Cardiac muscle cell (in vitro differentiated cells and primary cell): ENCODE measurements around the gene WDR76. TPM values are rescaled to one million over a fixed set of nuclear protein-coding genes. Genes with fewer than 3 reads are reported as not detected.
A peak's percentile ranks its signal among the peaks of the same experiment; 100 is the strongest.

Source experiments
- DNase-seq, 2 donors: peaks; one replicate each; pipeline versions ENCODE4 v3.0.0 to v3.0.0-alpha.2; 2010 to 2017; ENCODE audit warnings: low read depth in 1 of 2, low spot score in 1 of 2
- H3K27ac ChIP-seq: fragments of 200-600 bp; sonication (generic); 2 replicates; pipeline ENCODE4 v1.5.1; 2016
- H3K27me3 ChIP-seq: fragments of 200-600 bp; sonication (generic); 2 replicates; pipeline ENCODE4 v1.6.0; 2016; ENCODE audit warnings: control low read depth
- H3K36me3 ChIP-seq: fragments of 200-600 bp; sonication (generic); 2 replicates; pipeline ENCODE4 v1.5.1; 2016; ENCODE audit warnings: control low read depth
- H3K4me1 ChIP-seq: fragments of 200-600 bp; sonication (generic); 2 replicates; pipeline ENCODE4 v1.8.1; 2017; ENCODE audit warnings: low read depth, mild to moderate bottlenecking, mixed run types
- H3K4me3 ChIP-seq: fragments of 200-600 bp; sonication (generic); 2 replicates; pipeline ENCODE4 v1.5.1; 2016; ENCODE audit warnings: mild to moderate bottlenecking
- H3K9me3 ChIP-seq: fragments of 200-600 bp; sonication (generic); 2 replicates; pipeline ENCODE4 v1.5.1; 2017; ENCODE audit warnings: low read depth, mild to moderate bottlenecking, control low read depth
- polyA plus RNA-seq: library from polyadenylated mRNA; unstranded; fragments of >200 nt; fragmentation: Nextera tagmentation; extraction: Ambion mirVana; gene quantifications from 2 replicates; pipeline ENCODE4 v1.2.1, GENCODE V29; 2016
- total RNA-seq: library from RNA; depleted of rRNA; stranded (reverse); fragments of >200 nt; gene quantifications from 2 replicates; pipeline ENCODE4 v1.2.3, GENCODE V29; 2016
- TF ChIP-seq, protein P1 (sequence below): IDR thresholded peaks from 2 replicates; pipeline ENCODE4 v1.5.1; 2012; ENCODE audit warnings: low read depth, mild to moderate bottlenecking, low read length

WDR76 gene
- total and polyA plus RNA-seq, 2 experiments from 2014 or later = 4.0 to 8.2 TPM

DNA sequence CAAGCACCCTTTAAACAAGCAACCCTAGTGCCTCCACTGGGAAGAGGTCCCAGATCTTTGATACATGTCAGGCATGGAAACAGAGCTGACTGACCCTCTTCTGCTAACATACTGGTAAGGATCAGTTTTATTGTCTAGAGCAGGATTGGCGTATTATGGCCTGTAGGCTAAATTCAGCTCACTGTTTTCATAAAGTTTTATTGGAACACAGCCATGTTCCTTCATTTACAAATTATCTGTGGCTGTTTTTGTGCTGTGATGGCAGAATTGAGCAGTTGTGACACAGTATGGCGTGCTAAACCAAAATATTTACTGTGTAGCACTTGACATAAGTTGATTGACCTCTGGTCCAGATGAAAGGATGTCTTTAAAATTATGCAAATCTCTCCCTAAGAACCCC lies 45.0 kb downstream of the WDR76 start:
- Histone ChIP-seq H3K9me3 (no peaks in the 10 kb centered on the region), H3K27me3 (no peaks in the 10 kb centered on the region), H3K4me3 (no peak overlapping the region), H3K4me1 (peaks cover 18% of the 10 kb centered on the region), H3K36me3 (peaks cover 4% of the 10 kb centered on the region), H3K27ac (peak overlapping the region; percentile 58)
- TF ChIP-seq, protein P1, sequence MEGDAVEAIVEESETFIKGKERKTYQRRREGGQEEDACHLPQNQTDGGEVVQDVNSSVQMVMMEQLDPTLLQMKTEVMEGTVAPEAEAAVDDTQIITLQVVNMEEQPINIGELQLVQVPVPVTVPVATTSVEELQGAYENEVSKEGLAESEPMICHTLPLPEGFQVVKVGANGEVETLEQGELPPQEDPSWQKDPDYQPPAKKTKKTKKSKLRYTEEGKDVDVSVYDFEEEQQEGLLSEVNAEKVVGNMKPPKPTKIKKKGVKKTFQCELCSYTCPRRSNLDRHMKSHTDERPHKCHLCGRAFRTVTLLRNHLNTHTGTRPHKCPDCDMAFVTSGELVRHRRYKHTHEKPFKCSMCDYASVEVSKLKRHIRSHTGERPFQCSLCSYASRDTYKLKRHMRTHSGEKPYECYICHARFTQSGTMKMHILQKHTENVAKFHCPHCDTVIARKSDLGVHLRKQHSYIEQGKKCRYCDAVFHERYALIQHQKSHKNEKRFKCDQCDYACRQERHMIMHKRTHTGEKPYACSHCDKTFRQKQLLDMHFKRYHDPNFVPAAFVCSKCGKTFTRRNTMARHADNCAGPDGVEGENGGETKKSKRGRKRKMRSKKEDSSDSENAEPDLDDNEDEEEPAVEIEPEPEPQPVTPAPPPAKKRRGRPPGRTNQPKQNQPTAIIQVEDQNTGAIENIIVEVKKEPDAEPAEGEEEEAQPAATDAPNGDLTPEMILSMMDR = no peak
- no peak for DNase-seq

GRCh38 chr15:43872416-43873020 lies 45.7 kb downstream of the WDR76 start:
- TF ChIP-seq, protein P1 = peak; percentile 70
- no peak overlapping the region for H3K4me3 ChIP-seq
- no peaks in the 10 kb centered on the region for H3K9me3 ChIP-seq
- H3K4me1 ChIP-seq = peaks cover 25% of the 10 kb centered on the region
- peak; percentile 88 to 90 for DNase-seq
- H3K27me3 ChIP-seq = no peaks in the 10 kb centered on the region
- H3K27ac ChIP-seq = no peak overlapping the region
- H3K36me3 ChIP-seq = peaks cover 4% of the 10 kb centered on the region

DNA sequence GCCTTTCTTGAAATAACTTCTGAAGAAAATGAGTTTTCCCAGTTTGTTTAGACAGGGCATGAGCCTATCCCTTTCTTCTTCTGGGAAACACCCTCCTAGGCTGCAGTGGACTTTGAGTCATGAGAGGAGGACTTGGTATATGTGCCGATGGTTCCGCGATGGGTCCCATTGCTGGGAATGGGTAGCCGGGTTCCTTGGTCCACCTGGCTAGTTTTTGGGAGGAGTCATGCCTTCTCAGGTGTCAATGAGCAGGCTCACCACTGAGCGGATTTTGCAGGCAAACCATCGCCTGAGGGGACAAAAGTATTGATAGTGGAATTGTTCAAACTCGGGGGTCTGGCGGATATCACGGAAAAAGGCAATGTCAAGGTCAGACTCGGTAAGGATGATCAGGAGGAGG lies 46.8 kb downstream of the WDR76 start:
- H3K4me3 ChIP-seq = no peak overlapping the region
- H3K9me3 ChIP-seq = no peaks in the 10 kb centered on the region
- H3K4me1 ChIP-seq = peaks cover 36% of the 10 kb centered on the region
- peak overlapping the region; percentile 60 for H3K27ac ChIP-seq
- H3K36me3 ChIP-seq = peaks cover 4% of the 10 kb centered on the region
- TF ChIP-seq, protein P1 = no peak
- no peaks in the 10 kb centered on the region for H3K27me3 ChIP-seq
- no peak for DNase-seq

DNA sequence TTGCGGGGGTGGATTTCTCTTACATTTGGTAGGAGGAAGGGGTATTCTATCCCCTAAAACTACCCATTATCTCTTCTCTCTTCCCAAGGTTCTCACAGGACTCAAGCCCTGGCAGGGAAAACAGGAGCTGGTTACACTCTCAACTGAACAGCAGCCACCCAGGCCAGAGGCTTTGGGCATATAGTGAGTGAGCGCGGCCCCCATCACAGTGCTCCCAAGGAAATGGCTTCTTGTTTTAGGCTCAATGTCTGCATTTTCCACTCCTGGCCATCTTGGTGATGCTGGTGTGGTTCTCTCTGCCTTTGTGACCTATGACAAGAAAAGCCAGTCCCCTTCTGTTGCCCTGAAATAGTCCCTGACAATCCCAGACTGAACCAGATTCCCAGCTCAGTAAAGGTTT lies 50.1 kb downstream of the WDR76 start:
- H3K27ac ChIP-seq = peak overlapping the region; percentile 99
- H3K27me3 ChIP-seq = no peaks in the 10 kb centered on the region
- peaks cover 4% of the 10 kb centered on the region for H3K36me3 ChIP-seq
- H3K9me3 ChIP-seq = no peaks in the 10 kb centered on the region
- TF ChIP-seq, protein P1 = no peak
- peaks cover 64% of the 10 kb centered on the region for H3K4me1 ChIP-seq
- no peak for DNase-seq
- H3K4me3 ChIP-seq = no peak overlapping the region

GRCh38 chr15:43877371-43877770 lies 50.6 kb downstream of the WDR76 start:
- TF ChIP-seq, protein P1 = no peak
- peaks cover 64% of the 10 kb centered on the region for H3K4me1 ChIP-seq
- peaks cover 4% of the 10 kb centered on the region for H3K36me3 ChIP-seq

More at GRCh38 chr15:43877371-43877770, 50.6 kb downstream of the WDR76 start:
- H3K27ac ChIP-seq = peak overlapping the region; percentile 99
- H3K27me3 ChIP-seq = no peaks in the 10 kb centered on the region
- DNase-seq = no peak
- H3K4me3 ChIP-seq = peak overlapping the region; percentile 35
- no peaks in the 10 kb centered on the region for H3K9me3 ChIP-seq
